ENCODE data around the gene CPSF3. TPM values are rescaled to one million over a fixed set of nuclear protein-coding genes. Genes with fewer than 3 reads are reported as not detected.

The CPSF3 gene
- total and polyA plus RNA-seq, 2 donors (not counting 1 experiment from before 2014, with no cell fraction given) = 13.0 to 28.4 TPM

- Mint-ChIP-seq H3K4me3 (no peak overlapping the region), H3K27ac (no peak overlapping the region), H3K27me3 (no peaks in the 10 kb centered on the region), H3K9me3 (ENCODE audit: insufficient read depth) (no peaks in the 10 kb centered on the region), H3K4me1 (no peaks in the 10 kb centered on the region)
- intact Hi-C loops (cut with micrococcal nuclease) = no loop called here
- Histone ChIP-seq H3K9me3 (ENCODE audit: control extremely low read depth in 1 of 3, control insufficient read depth in 2 of 3, insufficient read depth in 1 of 3, low read length in 2 of 3) (no peaks in the 10 kb centered on the region), H3K36me3 (replicated peaks in 1 of 2; ENCODE audit: control extremely low read depth in 1 of 2, control insufficient read depth in 1 of 2, extremely low read depth in 1 of 2, insufficient read depth in 2 of 2, low read length in 1 of 2) (no peaks in the 10 kb centered on the region), H3K4me1 (ENCODE audit: control insufficient read depth in 2 of 2, insufficient read depth in 2 of 2, low read length in 2 of 2) (no peaks in the 10 kb centered on the region), H3K4me3 (ENCODE audit: control extremely low read depth in 1 of 5, extremely low read depth in 1 of 5, insufficient read depth in 1 of 5, low read depth in 2 of 5, low read length in 4 of 5) (no peak overlapping the region), H4K20me1 (ENCODE audit: control insufficient read depth, insufficient read depth, low read length, poor library complexity, severe bottlenecking) (no peaks in the 10 kb centered on the region), H2AFZ (ENCODE audit: insufficient read depth, low read depth, low read length, poor library complexity, severe bottlenecking) (no peak overlapping the region), H3K27me3 (replicated peaks in 1 of 4; ENCODE audit: control extremely low read depth in 1 of 4, control insufficient read depth in 3 of 4, insufficient read depth in 4 of 4, low read length in 3 of 4) (no peaks in the 10 kb centered on the region), H3K79me2 (ENCODE audit: control insufficient read depth, insufficient read depth, low read length) (no peaks in the 10 kb centered on the region), H3K4me2 (replicated peaks; ENCODE audit: low read depth, low read length, poor library complexity, severe bottlenecking) (no peak overlapping the region), H3K27ac (ENCODE audit: low read length in 2 of 2) (no peak overlapping the region), H3K9ac (ENCODE audit: low read length) (no peak overlapping the region)
- CTCF ChIA-PET = no interaction called here
- 99% methylated on average over 5 of the region's 11 CpGs for WGBS (ENCODE audit: insufficient coverage)
- DNase-seq (no peak), ATAC-seq (ENCODE audit: low read depth) (no peak)
- POLR2A ChIA-PET = no interaction called here
- TF ChIP-seq EZH2 (IDR thresholded peaks at IDR 0.05; ENCODE audit: borderline replicate concordance, insufficient read depth, low read depth, low read length, poor library complexity, severe bottlenecking) (no peak), CTCF (IDR thresholded peaks at IDR 0.05) (no peak)
Measured at GRCh38 chr2:9388199-9388681, 35.2 kb upstream of the CPSF3 start.

- no peak overlapping the region for H3K4me3 Mint-ChIP-seq
- H3K4me1 ChIP-seq (ENCODE audit: control insufficient read depth in 2 of 2, insufficient read depth in 2 of 2, low read length in 2 of 2) = no peaks in the 10 kb centered on the region
- no peak overlapping the region for H3K9ac ChIP-seq (ENCODE audit: low read length)
- H3K27me3 ChIP-seq (replicated peaks in 1 of 4; ENCODE audit: control extremely low read depth in 1 of 4, control insufficient read depth in 3 of 4, insufficient read depth in 4 of 4, low read length in 3 of 4) = no peaks in the 10 kb centered on the region
- no peaks in the 10 kb centered on the region for H3K79me2 ChIP-seq (ENCODE audit: control insufficient read depth, insufficient read depth, low read length)
- H3K9me3 Mint-ChIP-seq (ENCODE audit: insufficient read depth) = no peaks in the 10 kb centered on the region
- H4K20me1 ChIP-seq (ENCODE audit: control insufficient read depth, insufficient read depth, low read length, poor library complexity, severe bottlenecking) = no peaks in the 10 kb centered on the region
- H3K27ac ChIP-seq (ENCODE audit: low read length in 2 of 2) = no peak overlapping the region
- H3K36me3 ChIP-seq (replicated peaks in 1 of 2; ENCODE audit: control extremely low read depth in 1 of 2, control insufficient read depth in 1 of 2, extremely low read depth in 1 of 2, insufficient read depth in 2 of 2, low read length in 1 of 2) = no peaks in the 10 kb centered on the region
- no peak overlapping the region for H2AFZ ChIP-seq (ENCODE audit: insufficient read depth, low read depth, low read length, poor library complexity, severe bottlenecking)
- no peak overlapping the region for H3K27ac Mint-ChIP-seq
- H3K4me2 ChIP-seq (replicated peaks; ENCODE audit: low read depth, low read length, poor library complexity, severe bottlenecking) = no peak overlapping the region
- CTCF ChIA-PET = no interaction called here
- ATAC-seq (ENCODE audit: low read depth) (no peak), DNase-seq (no peak)
- no peak overlapping the region for H3K4me3 ChIP-seq (ENCODE audit: control extremely low read depth in 1 of 5, extremely low read depth in 1 of 5, insufficient read depth in 1 of 5, low read depth in 2 of 5, low read length in 4 of 5)
- 89% methylated on average over 26 of the region's 28 CpGs for WGBS (ENCODE audit: insufficient coverage)
- H3K4me1 Mint-ChIP-seq = no peaks in the 10 kb centered on the region
- H3K9me3 ChIP-seq (ENCODE audit: control extremely low read depth in 1 of 3, control insufficient read depth in 2 of 3, insufficient read depth in 1 of 3, low read length in 2 of 3) = no peaks in the 10 kb centered on the region
- intact Hi-C loops (cut with micrococcal nuclease) = no loop called here
- H3K27me3 Mint-ChIP-seq = no peaks in the 10 kb centered on the region
- TF ChIP-seq CTCF (IDR thresholded peaks at IDR 0.05) = no peak
- no peak for TF ChIP-seq EZH2 (IDR thresholded peaks at IDR 0.05; ENCODE audit: borderline replicate concordance, insufficient read depth, low read depth, low read length, poor library complexity, severe bottlenecking)
- POLR2A ChIA-PET = no interaction called here
Measured at GRCh38 chr2:9388950-9389911, 34.2 kb upstream of the CPSF3 start.

Data from B cell (primary cell).